ENCODE measurements around the gene SHISA5. TPM values are rescaled to one million over a fixed set of nuclear protein-coding genes. Genes with fewer than 3 reads are reported as not detected.
"Not testable (repeated sequence)": the region's sequence is repeated elsewhere in the genome, so short reads cannot be mapped to it uniquely, and the experiment has no call there.

The SHISA5 gene
- total RNA-seq, 1 donor from 2014 or later: 142 TPM

GRCh38 chr3:48478626-48479555, 25.1 kb downstream of the SHISA5 start:
- intact Hi-C loops (cut with micrococcal nuclease): loop anchor here (1.0 to 2.0 kb wide), 3 partner anchors 13 to 36 kb away; a partner anchor contains a TSS

- intact Hi-C loops (cut with micrococcal nuclease): loop anchor here (2.0 kb wide), 2 partner anchors 29 to 37 kb away; no protein-coding TSS in a partner anchor
Measured at GRCh38 chr3:48477959-48478520, 25.9 kb downstream of the SHISA5 start.

- intact Hi-C loops (cut with micrococcal nuclease): no loop called here
Measured at GRCh38 chr3:48476426-48477053, 27.4 kb downstream of the SHISA5 start.

- intact Hi-C loops (cut with micrococcal nuclease): no loop called here
Measured at GRCh38 chr3:48475188-48475587, 28.8 kb downstream of the SHISA5 start.

- intact Hi-C loops (cut with micrococcal nuclease): no loop called here
Measured at GRCh38 chr3:48474619-48475018, 29.4 kb downstream of the SHISA5 start.

- intact Hi-C loops (cut with micrococcal nuclease): not testable (repeated sequence)
Measured at GRCh38 chr3:48474031-48474430, 29.9 kb downstream of the SHISA5 start.

- intact Hi-C loops (cut with micrococcal nuclease): loop anchor here (2.0 kb wide), 2 partner anchors 33 to 83 kb away; partner anchors contain the start of genes CCDC51, PFKFB4 and TMA7
Measured at GRCh38 chr3:48473617-48473952, 30.4 kb downstream of the SHISA5 start.

- intact Hi-C loops (cut with micrococcal nuclease): loop anchor here (1.0 to 2.0 kb wide), 3 partner anchors 32 to 183 kb away; partner anchors contain the start of genes CCDC51, PFKFB4 and TMA7
Measured at GRCh38 chr3:48472923-48473616, 30.9 kb downstream of the SHISA5 start.

GRCh38 chr3:48472673-48472922, 31.4 kb downstream of the SHISA5 start:
- intact Hi-C loops (cut with micrococcal nuclease): loop anchor here (1.0 to 2.0 kb wide), 3 partner anchors 32 to 184 kb away; partner anchors contain the start of genes CCDC51, PFKFB4 and TMA7

- intact Hi-C loops (cut with micrococcal nuclease): no loop called here
Measured at GRCh38 chr3:48470286-48470685, 33.7 kb downstream of the SHISA5 start.

GRCh38 chr3:48469046-48469915, 34.7 kb downstream of the SHISA5 start:
- intact Hi-C loops (cut with micrococcal nuclease): no loop called here

- intact Hi-C loops (cut with micrococcal nuclease): no loop called here
Measured at GRCh38 chr3:48468329-48468731, 35.6 kb downstream of the SHISA5 start.

- intact Hi-C loops (cut with micrococcal nuclease): no loop called here
Measured at GRCh38 chr3:48467473-48468267, 36.3 kb downstream of the SHISA5 start.

GRCh38 chr3:48467110-48467454, 36.9 kb downstream of the SHISA5 start:
- intact Hi-C loops (cut with micrococcal nuclease): no loop called here

GRCh38 chr3:48466386-48467109, 37.4 kb downstream of the SHISA5 start:
- intact Hi-C loops (cut with micrococcal nuclease): loop anchor here (1.0 kb wide), 2 partner anchors 13 to 82 kb away; no protein-coding TSS in a partner anchor

GRCh38 chr3:48465531-48466378, 38.2 kb downstream of the SHISA5 start:
- intact Hi-C loops (cut with micrococcal nuclease): loop anchor here (1.0 kb wide), 2 partner anchors 14 to 83 kb away; no protein-coding TSS in a partner anchor

- intact Hi-C loops (cut with micrococcal nuclease): no loop called here
Measured at GRCh38 chr3:48465237-48465530, 38.8 kb downstream of the SHISA5 start.

GRCh38 chr3:48464713-48465221, 39.2 kb downstream of the SHISA5 start:
- intact Hi-C loops (cut with micrococcal nuclease): no loop called here

Data from T-helper 2 cell treated with Interferon-gamma antibody and Interleukin-4, amounts not matched to agents 100 ng/mL and 5 ng/mL, for 36 hours (primary cell).